CD8-positive, alpha-beta memory T cell (primary cell): ENCODE measurements around the gene MRPL47. TPM values are rescaled to one million over a fixed set of nuclear protein-coding genes. Genes with fewer than 3 reads are reported as not detected.

ENCODE experiments used
- CTCF ChIA-PET: fragments of 350-600 bp; sonication (Branson Sonifier 250); formaldehyde crosslinking; loops from one replicate; lab custom pipeline; 2021; ENCODE audit warnings: antibody characterized with exemption; lab: Charles Lee
- POLR2A ChIA-PET: fragments of 350-600 bp; sonication (Branson Sonifier 250); formaldehyde crosslinking; loops from one replicate; lab custom pipeline; 2021; ENCODE audit warnings: antibody characterized with exemption; lab: Charles Lee
- DNase-seq, 5 donors: peaks; one replicate each; pipeline versions ENCODE4 v3.0.0 to v3.0.0-alpha.2; 2020 to 2022; ENCODE audit warnings: mixed read lengths in 1 of 5
- H3K27ac ChIP-seq: one replicate; pipeline ENCODE4 v1.7.0; 2013; ENCODE audit warnings: low read depth, mild to moderate bottlenecking, low read length, moderate library complexity
- H3K27me3 ChIP-seq: 2 replicates; pipeline ENCODE4 v1.7.0; 2013; ENCODE audit warnings: low read length, mild to moderate bottlenecking; ENCODE audit not compliant: insufficient read depth, poor library complexity, severe bottlenecking
- H3K36me3 ChIP-seq: 2 replicates; pipeline ENCODE4 v1.7.0; 2013; ENCODE audit warnings: mild to moderate bottlenecking, low read length, moderate library complexity; ENCODE audit not compliant: insufficient read depth
- H3K4me1 ChIP-seq: 2 replicates; pipeline ENCODE4 v1.7.0; 2013; ENCODE audit warnings: mild to moderate bottlenecking, low read length, moderate library complexity; ENCODE audit not compliant: insufficient read depth
- H3K4me3 ChIP-seq: 2 replicates; pipeline ENCODE4 v1.7.0; 2013; ENCODE audit warnings: mild to moderate bottlenecking, low read length
- H3K9me3 ChIP-seq: 2 replicates; pipeline ENCODE4 v1.7.0; 2013; ENCODE audit warnings: mild to moderate bottlenecking, low read length
- H3K27ac Mint-ChIP-seq, 8 donors: one replicate each; pipeline ENCODE4 v1.8.0; 2020 to 2021; ENCODE audit warnings: mixed read lengths in 8 of 8, mild to moderate bottlenecking in 6 of 8, inconsistent platforms in 3 of 8, moderate library complexity in 3 of 8
- H3K27me3 Mint-ChIP-seq, 2 donors: one replicate each; pipeline ENCODE4 v1.8.0; 2020 to 2021; ENCODE audit warnings: mixed read lengths in 2 of 2, mild to moderate bottlenecking in 1 of 2, moderate library complexity in 1 of 2
- H3K36me3 Mint-ChIP-seq, 3 donors: one replicate each; pipeline ENCODE4 v1.8.0; 2020 to 2021; ENCODE audit warnings: mixed read lengths in 3 of 3, inconsistent platforms in 1 of 3, mild to moderate bottlenecking in 1 of 3
- H3K4me1 Mint-ChIP-seq, 3 donors: one replicate each; pipeline ENCODE4 v1.8.0; 2020 to 2021; ENCODE audit warnings: mixed read lengths in 3 of 3, inconsistent platforms in 1 of 3, mild to moderate bottlenecking in 1 of 3
- H3K4me3 Mint-ChIP-seq, 7 donors: one replicate each; pipeline ENCODE4 v1.8.0; 2020 to 2021; ENCODE audit warnings: mixed read lengths in 7 of 7, mild to moderate bottlenecking in 6 of 7, moderate library complexity in 4 of 7, inconsistent platforms in 2 of 7
- H3K9me3 Mint-ChIP-seq, 5 donors: one replicate each; pipeline ENCODE4 v1.8.0; 2020 to 2022; ENCODE audit warnings: mixed read lengths in 5 of 5, mild to moderate bottlenecking in 3 of 5, moderate library complexity in 2 of 5, inconsistent platforms in 1 of 5
- polyA plus RNA-seq: library from polyadenylated mRNA; unstranded; fragments of 300-500 nt; fragmentation: Illumina TruSeq; gene quantifications from one replicate; pipeline ENCODE4 v1.2.3, GENCODE V29; 2021
- total RNA-seq, 2 experiments: library from RNA; stranded (reverse); gene quantifications; one replicate each; pipeline ENCODE4 v1.2.3, GENCODE V29; 2021

Gene MRPL47
- total and polyA plus RNA-seq, 3 experiments from 2014 or later = 51.7 to 73.0 (median 68.5) TPM

DNA sequence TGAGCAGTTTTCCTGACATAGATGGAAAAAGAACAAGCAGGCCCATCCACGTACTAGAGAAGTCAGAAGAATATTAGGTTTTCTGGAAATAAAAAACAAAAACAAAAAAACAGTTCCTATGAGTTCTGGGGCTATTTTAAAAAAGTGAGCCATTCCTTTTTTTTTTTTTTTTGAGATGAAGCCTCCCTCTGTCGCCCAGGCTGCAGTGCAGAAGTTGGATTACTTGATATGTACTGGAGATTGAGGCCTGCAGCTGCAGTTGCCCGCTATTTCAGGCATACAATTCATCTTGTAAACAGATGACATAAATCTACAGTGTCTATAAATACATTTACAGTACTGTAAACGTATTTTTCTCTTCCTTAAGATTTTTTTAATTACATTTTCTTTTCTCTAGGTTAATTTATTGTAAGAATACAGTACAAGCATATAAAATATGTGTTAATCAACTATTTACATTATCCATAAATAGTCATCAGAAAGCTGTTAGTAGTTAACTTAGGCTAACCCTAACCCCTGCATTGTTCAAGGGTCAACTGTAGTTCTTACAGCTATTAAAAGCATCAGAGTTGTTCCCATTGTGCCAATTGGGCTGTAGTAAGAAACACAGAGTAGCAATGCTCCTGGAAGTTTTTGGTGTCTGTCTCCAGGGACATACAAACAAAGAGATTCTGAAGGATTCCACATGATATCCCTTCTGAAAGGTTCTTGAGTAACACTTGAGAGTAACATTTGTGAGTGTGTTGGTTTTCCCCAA lies 52.9 kb downstream of the MRPL47 start:
- H3K27me3 Mint-ChIP-seq = peaks cover 2 to 5% of the 10 kb centered on the region in 2 donors
- no peaks in the 10 kb centered on the region for H3K4me1 Mint-ChIP-seq
- no peaks in the 10 kb centered on the region for H3K27me3 ChIP-seq
- H3K9me3 ChIP-seq = no peaks in the 10 kb centered on the region
- H3K27ac ChIP-seq = no peak overlapping the region
- ChIA-PET CTCF (no interaction called here), POLR2A (no interaction called here)
- H3K36me3 ChIP-seq = no peaks in the 10 kb centered on the region
- no peaks in the 10 kb centered on the region for H3K36me3 Mint-ChIP-seq
- no peaks in the 10 kb centered on the region for H3K9me3 Mint-ChIP-seq
- no peak overlapping the region for H3K27ac Mint-ChIP-seq
- H3K4me3 ChIP-seq = no peak overlapping the region
- H3K4me3 Mint-ChIP-seq = no peak overlapping the region
- no peak for DNase-seq
- H3K4me1 ChIP-seq = no peaks in the 10 kb centered on the region

DNA sequence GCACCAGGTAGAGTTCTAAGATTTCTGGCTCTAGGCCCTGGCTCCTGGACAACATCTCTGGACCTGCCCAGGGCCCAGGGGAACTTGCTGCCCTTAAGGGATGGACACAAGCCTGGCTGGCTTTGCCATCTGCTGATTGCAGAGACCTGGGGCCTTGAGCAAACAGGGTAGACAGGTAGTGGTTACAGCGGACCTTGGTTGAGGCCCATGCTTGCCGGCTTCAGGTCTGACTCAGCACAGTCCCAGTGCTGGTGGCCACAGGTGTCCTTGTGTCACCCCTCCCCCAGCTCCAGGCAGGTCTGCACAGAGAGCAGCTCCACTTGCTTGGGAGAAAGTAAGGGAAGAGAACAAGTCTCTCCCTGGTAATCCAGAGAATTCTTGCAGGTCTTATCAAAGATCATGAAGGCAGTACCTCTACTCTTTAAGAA lies 57.6 kb downstream of the MRPL47 start:
- H3K4me1 Mint-ChIP-seq = no peaks in the 10 kb centered on the region
- H3K36me3 Mint-ChIP-seq = no peaks in the 10 kb centered on the region
- no peaks in the 10 kb centered on the region for H3K9me3 ChIP-seq
- no peak overlapping the region for H3K27ac Mint-ChIP-seq
- no peaks in the 10 kb centered on the region for H3K4me1 ChIP-seq
- no peak overlapping the region for H3K27ac ChIP-seq
- no peak overlapping the region for H3K4me3 Mint-ChIP-seq
- ChIA-PET CTCF (no interaction called here), POLR2A (no interaction called here)
- H3K36me3 ChIP-seq = no peaks in the 10 kb centered on the region
- H3K27me3 ChIP-seq = no peaks in the 10 kb centered on the region
- no peak for DNase-seq
- no peaks in the 10 kb centered on the region for H3K9me3 Mint-ChIP-seq
- peaks cover 3 to 8% of the 10 kb centered on the region in 2 donors for H3K27me3 Mint-ChIP-seq
- no peak overlapping the region for H3K4me3 ChIP-seq

DNA sequence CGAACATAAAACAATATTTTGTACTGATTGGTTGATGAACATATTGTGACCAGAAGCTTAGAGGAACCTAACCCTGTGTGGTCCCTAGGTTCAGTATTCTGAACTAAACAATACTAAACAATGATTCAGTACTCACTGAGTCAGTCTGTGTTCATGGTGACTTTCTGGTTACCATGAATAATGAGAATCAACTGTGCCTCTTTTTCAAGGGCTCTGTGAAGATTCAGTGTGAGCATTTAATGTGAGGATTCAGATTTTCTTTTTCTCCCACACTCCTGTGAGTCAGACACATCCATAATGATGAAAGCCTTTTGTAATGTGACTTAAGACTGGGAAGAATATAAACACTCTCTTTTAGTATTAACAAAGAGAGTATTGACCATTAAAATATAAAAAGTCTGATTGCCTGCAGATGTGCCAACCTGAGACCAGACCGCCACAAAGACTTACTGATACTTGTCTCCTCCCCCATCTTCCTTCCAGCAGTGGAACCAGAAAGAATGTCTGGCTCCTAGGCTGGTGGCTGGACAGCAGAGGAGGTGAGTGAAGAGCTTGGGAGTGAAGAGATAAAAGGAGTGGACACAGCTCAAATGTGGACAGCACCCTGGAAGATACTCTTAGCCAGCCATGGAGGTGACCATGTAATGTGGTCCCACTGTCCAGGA lies 59.3 kb downstream of the MRPL47 start:
- no peak for DNase-seq
- Histone ChIP-seq H3K27ac (no peak overlapping the region), H3K4me3 (no peak overlapping the region), H3K27me3 (no peaks in the 10 kb centered on the region), H3K9me3 (no peaks in the 10 kb centered on the region), H3K36me3 (no peaks in the 10 kb centered on the region), H3K4me1 (no peaks in the 10 kb centered on the region)
- ChIA-PET CTCF (no interaction called here), POLR2A (no interaction called here)
- Mint-ChIP-seq H3K36me3 (peaks cover 0 to 1% (median 0%) of the 10 kb centered on the region in 3 donors), H3K27ac (peak overlapping the region in 1 of 8 donors; percentile 40), H3K4me1 (no peaks in the 10 kb centered on the region), H3K4me3 (no peak overlapping the region), H3K27me3 (peaks cover 5 to 10% of the 10 kb centered on the region in 2 donors), H3K9me3 (no peaks in the 10 kb centered on the region)

DNA sequence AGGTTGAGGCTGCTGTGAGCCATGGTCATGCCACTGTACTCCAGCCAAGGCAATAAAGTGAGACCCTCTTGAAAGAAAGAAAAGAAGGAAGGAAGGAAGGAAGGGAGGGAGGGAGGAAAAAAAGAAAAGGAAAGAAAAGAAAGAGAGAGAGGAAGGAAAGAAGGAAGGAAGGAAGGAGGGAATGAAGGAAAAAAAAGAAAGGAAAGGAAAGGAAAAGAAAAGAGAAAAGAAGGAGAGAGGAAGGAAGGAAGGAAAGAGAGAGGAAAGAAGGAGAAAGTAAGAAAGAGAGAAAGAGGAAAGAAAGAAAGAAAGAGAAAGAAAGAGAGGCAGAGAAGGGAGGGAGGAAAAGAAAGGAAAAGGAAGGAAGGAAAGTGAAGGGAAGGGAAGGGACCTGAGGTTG lies 62.1 kb downstream of the MRPL47 start:
- H3K27ac ChIP-seq = no peak overlapping the region
- no peaks in the 10 kb centered on the region for H3K9me3 Mint-ChIP-seq
- POLR2A ChIA-PET = no interaction called here
- no peaks in the 10 kb centered on the region for H3K9me3 ChIP-seq
- no peaks in the 10 kb centered on the region for H3K4me1 Mint-ChIP-seq
- no peak overlapping the region for H3K4me3 ChIP-seq
- no peak for DNase-seq
- H3K36me3 Mint-ChIP-seq = peaks cover 0 to 1% (median 0%) of the 10 kb centered on the region in 3 donors
- CTCF ChIA-PET = no interaction called here
- H3K27me3 Mint-ChIP-seq = peaks cover 9 to 12% of the 10 kb centered on the region in 2 donors
- no peaks in the 10 kb centered on the region for H3K36me3 ChIP-seq
- no peaks in the 10 kb centered on the region for H3K4me1 ChIP-seq
- H3K4me3 Mint-ChIP-seq = no peak overlapping the region
- no peak overlapping the region for H3K27ac Mint-ChIP-seq
- no peaks in the 10 kb centered on the region for H3K27me3 ChIP-seq

DNA sequence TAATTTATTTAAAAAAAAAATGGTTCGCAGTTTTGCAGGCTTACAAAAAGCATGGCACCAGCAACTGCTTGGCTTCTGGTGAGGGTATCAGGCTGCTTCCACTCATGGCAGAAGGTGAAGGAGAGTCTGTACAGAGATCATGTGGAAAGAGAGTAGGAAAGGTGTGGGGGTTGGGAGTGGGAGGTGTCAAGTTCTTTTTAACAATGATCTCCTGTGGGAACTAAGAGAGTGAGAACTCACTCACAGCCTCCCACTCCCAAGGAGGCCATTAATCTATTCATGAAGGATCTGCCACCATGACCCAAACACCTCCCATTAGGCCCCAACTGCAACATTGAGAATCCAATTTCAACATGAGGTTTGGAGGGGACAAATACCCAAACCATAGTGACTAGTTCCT lies 62.8 kb downstream of the MRPL47 start:
- H3K27ac Mint-ChIP-seq = no peak overlapping the region
- Histone ChIP-seq H3K4me3 (no peak overlapping the region), H3K36me3 (no peaks in the 10 kb centered on the region), H3K27ac (no peak overlapping the region), H3K9me3 (no peaks in the 10 kb centered on the region), H3K4me1 (no peaks in the 10 kb centered on the region), H3K27me3 (no peaks in the 10 kb centered on the region)
- H3K36me3 Mint-ChIP-seq = peaks cover 0 to 1% (median 0%) of the 10 kb centered on the region in 3 donors
- CTCF ChIA-PET = no interaction called here
- no peaks in the 10 kb centered on the region for H3K4me1 Mint-ChIP-seq
- no peaks in the 10 kb centered on the region for H3K9me3 Mint-ChIP-seq
- no peak for DNase-seq
- peaks cover 9 to 12% of the 10 kb centered on the region in 2 donors for H3K27me3 Mint-ChIP-seq
- no peak overlapping the region for H3K4me3 Mint-ChIP-seq
- POLR2A ChIA-PET = no interaction called here

DNA sequence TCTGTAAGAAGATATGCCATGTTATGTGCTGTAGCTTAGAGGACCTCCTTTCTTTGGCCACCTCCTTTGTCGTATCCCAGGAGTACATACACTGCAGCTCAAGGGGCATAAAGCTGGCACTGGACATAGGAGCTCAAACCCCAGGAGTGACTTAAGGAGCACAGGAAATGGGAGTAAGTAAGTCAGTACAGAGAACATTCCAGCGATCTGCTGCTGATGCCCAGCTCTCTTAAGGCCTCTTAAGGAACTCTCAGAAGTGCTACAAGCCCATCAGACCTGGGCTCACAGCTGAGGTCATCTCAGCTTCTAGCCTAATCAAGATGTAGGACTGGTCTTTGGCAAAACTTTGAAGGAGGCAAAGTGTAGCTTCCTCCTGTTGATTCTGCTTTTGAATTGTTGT lies 63.3 kb downstream of the MRPL47 start:
- Histone ChIP-seq H3K4me1 (no peaks in the 10 kb centered on the region), H3K36me3 (no peaks in the 10 kb centered on the region), H3K4me3 (no peak overlapping the region), H3K9me3 (no peaks in the 10 kb centered on the region), H3K27ac (no peak overlapping the region), H3K27me3 (no peaks in the 10 kb centered on the region)
- DNase-seq = no peak
- H3K27me3 Mint-ChIP-seq = peaks cover 9 to 12% of the 10 kb centered on the region in 2 donors
- no peak overlapping the region for H3K4me3 Mint-ChIP-seq
- H3K9me3 Mint-ChIP-seq = no peaks in the 10 kb centered on the region
- peaks cover 0 to 1% (median 0%) of the 10 kb centered on the region in 3 donors for H3K36me3 Mint-ChIP-seq
- no peak overlapping the region for H3K27ac Mint-ChIP-seq
- POLR2A ChIA-PET = no interaction called here
- CTCF ChIA-PET = no interaction called here
- no peaks in the 10 kb centered on the region for H3K4me1 Mint-ChIP-seq

Other genes starting within 250 kb of the MRPL47 start
- 1 to 10 TPM; 1.5 to 1.9 TPM for gene GNB4, start 153.2 kb downstream of the MRPL47 start, total RNA-seq
- gene GNB4, start 153.2 kb downstream of the MRPL47 start, polyA plus RNA-seq = 0.16 TPM
- 100 to 1,000 TPM in 1 of 2 experiments, 10 to 100 TPM in 1; 96.9 to 107 TPM for gene ACTL6A, start 41.7 kb downstream of the MRPL47 start, total RNA-seq
- 46.8 TPM for gene ACTL6A, start 41.7 kb downstream of the MRPL47 start, polyA plus RNA-seq
- gene NDUFB5, start 156 bp upstream of the MRPL47 start, total RNA-seq = 100 to 1,000 TPM; 110 to 126 TPM
- 66.5 TPM for gene NDUFB5, start 156 bp upstream of the MRPL47 start, polyA plus RNA-seq
- 10 to 100 TPM; 12.7 to 13.8 TPM for gene USP13, start 48.4 kb upstream of the MRPL47 start, total RNA-seq
- 13.3 TPM for gene USP13, start 48.4 kb upstream of the MRPL47 start, polyA plus RNA-seq